Osteocyte (in vitro differentiated cells): ENCODE data around the gene PLA2G2C. TPM values are rescaled to one million over a fixed set of nuclear protein-coding genes. Genes with fewer than 3 reads are reported as not detected.

Experiments used
- DNase-seq: peaks from one replicate; pipeline ENCODE4 v3.0.0; 2021; ENCODE audit warnings: mixed read lengths; ENCODE audit not compliant: unreplicated experiment; ENCODE audit errors: extremely low spot score
- H3K27ac Mint-ChIP-seq: one replicate; pipeline ENCODE4 v1.8.0; 2021; ENCODE audit warnings: mild to moderate bottlenecking, mixed read lengths; ENCODE audit not compliant: unreplicated experiment
- H3K27me3 Mint-ChIP-seq: one replicate; pipeline ENCODE4 v1.8.0; 2021; ENCODE audit warnings: mixed read lengths; ENCODE audit not compliant: unreplicated experiment
- H3K36me3 Mint-ChIP-seq: one replicate; pipeline ENCODE4 v1.8.0; 2021; ENCODE audit warnings: mixed read lengths; ENCODE audit not compliant: unreplicated experiment
- H3K4me1 Mint-ChIP-seq: one replicate; pipeline ENCODE4 v1.8.0; 2021; ENCODE audit warnings: mixed read lengths; ENCODE audit not compliant: unreplicated experiment
- H3K4me3 Mint-ChIP-seq: one replicate; pipeline ENCODE4 v1.8.0; 2021; ENCODE audit warnings: mild to moderate bottlenecking, moderate library complexity, mixed read lengths; ENCODE audit not compliant: unreplicated experiment
- H3K9me3 Mint-ChIP-seq: one replicate; pipeline ENCODE4 v1.8.0; 2021; ENCODE audit warnings: mixed read lengths; ENCODE audit not compliant: unreplicated experiment
- CTCF ChIP-seq: fragments of 200-600 bp; sonication (generic); IDR thresholded peaks from 2 replicates; pipeline ENCODE4 v1.5.0; 2021; ENCODE audit warnings: antibody characterized with exemption, mild to moderate bottlenecking, moderate library complexity
- total RNA-seq: library from RNA; stranded (reverse); gene quantifications from 2 replicates; pipeline ENCODE4 v1.2.1, GENCODE V29; 2021

The PLA2G2C gene
- total RNA-seq, 1 donor from 2014 or later = not detected

- DNase-seq = no peak
- no peak overlapping the region for H3K27ac Mint-ChIP-seq
- H3K4me1 Mint-ChIP-seq = no peaks in the 10 kb centered on the region
- no peaks in the 10 kb centered on the region for H3K9me3 Mint-ChIP-seq
- no peaks in the 10 kb centered on the region for H3K36me3 Mint-ChIP-seq
- H3K4me3 Mint-ChIP-seq = no peak overlapping the region
- H3K27me3 Mint-ChIP-seq = peaks cover 2% of the 10 kb centered on the region
- no peak for TF ChIP-seq CTCF
Observed at GRCh38 chr1:20143318-20143717, 43.0 kb downstream of the PLA2G2C start.

- TF ChIP-seq CTCF = no peak
- DNase-seq = no peak
- H3K4me1 Mint-ChIP-seq = no peaks in the 10 kb centered on the region
- H3K9me3 Mint-ChIP-seq = no peaks in the 10 kb centered on the region
- no peak overlapping the region for H3K27ac Mint-ChIP-seq
- H3K4me3 Mint-ChIP-seq = no peak overlapping the region
- no peaks in the 10 kb centered on the region for H3K36me3 Mint-ChIP-seq
- peaks cover 4% of the 10 kb centered on the region for H3K27me3 Mint-ChIP-seq
Observed at GRCh38 chr1:20142001-20142710, 44.2 kb downstream of the PLA2G2C start.

GRCh38 chr1:20141466-20141865 is 44.9 kb downstream of the PLA2G2C start:
- Mint-ChIP-seq H3K4me1 (no peaks in the 10 kb centered on the region), H3K27ac (no peak overlapping the region), H3K4me3 (no peak overlapping the region), H3K36me3 (no peaks in the 10 kb centered on the region), H3K27me3 (peaks cover 4% of the 10 kb centered on the region), H3K9me3 (no peaks in the 10 kb centered on the region)
- TF ChIP-seq CTCF = no peak
- no peak for DNase-seq

- Mint-ChIP-seq H3K36me3 (no peaks in the 10 kb centered on the region), H3K27me3 (peaks cover 4% of the 10 kb centered on the region), H3K27ac (no peak overlapping the region), H3K4me3 (no peak overlapping the region), H3K4me1 (no peaks in the 10 kb centered on the region), H3K9me3 (no peaks in the 10 kb centered on the region)
- no peak for DNase-seq
- no peak for TF ChIP-seq CTCF
Observed at GRCh38 chr1:20141001-20141400, 45.3 kb downstream of the PLA2G2C start.

- TF ChIP-seq CTCF = no peak
- H3K4me3 Mint-ChIP-seq = no peak overlapping the region
- H3K36me3 Mint-ChIP-seq = no peaks in the 10 kb centered on the region
- peaks cover 4% of the 10 kb centered on the region for H3K27me3 Mint-ChIP-seq
- no peak overlapping the region for H3K27ac Mint-ChIP-seq
- no peak for DNase-seq
- no peaks in the 10 kb centered on the region for H3K9me3 Mint-ChIP-seq
- no peaks in the 10 kb centered on the region for H3K4me1 Mint-ChIP-seq
Observed at GRCh38 chr1:20139776-20140612, 46.3 kb downstream of the PLA2G2C start.
